ENCODE results near the gene ZNF438.

ZNF438 gene

GRCh38 chr10:30840395-30841050 is 191.1 kb downstream of the ZNF438 start:
- no peak for DNase-seq

GRCh38 chr10:30839652-30840051 is 192.0 kb downstream of the ZNF438 start:
- DNase-seq = no peak

GRCh38 chr10:30836406-30836805 is 195.3 kb downstream of the ZNF438 start:
- no peak for DNase-seq

- no peak for DNase-seq
Measured at GRCh38 chr10:30835146-30835545, 196.5 kb downstream of the ZNF438 start.

GRCh38 chr10:30834651-30835050 is 197.0 kb downstream of the ZNF438 start:
- DNase-seq = no peak

- no peak for DNase-seq
Measured at GRCh38 chr10:30834153-30834552, 197.5 kb downstream of the ZNF438 start.

GRCh38 chr10:30833628-30833970 is 198.1 kb downstream of the ZNF438 start:
- no peak for DNase-seq

- DNase-seq = no peak
Measured at GRCh38 chr10:30832749-30833627, 198.7 kb downstream of the ZNF438 start.

- DNase-seq = no peak
Measured at GRCh38 chr10:30832001-30832748, 199.5 kb downstream of the ZNF438 start.

- DNase-seq = no peak
Measured at GRCh38 chr10:30831426-30831825, 200.2 kb downstream of the ZNF438 start.

- no peak for DNase-seq
Measured at GRCh38 chr10:30830315-30831230, 201.1 kb downstream of the ZNF438 start.

- DNase-seq = no peak
Measured at GRCh38 chr10:30829901-30830300, 201.8 kb downstream of the ZNF438 start.

GRCh38 chr10:30828680-30829079 is 203.0 kb downstream of the ZNF438 start:
- DNase-seq = no peak

- DNase-seq = no peak
Measured at GRCh38 chr10:30828164-30828563, 203.5 kb downstream of the ZNF438 start.

- no peak for DNase-seq
Measured at GRCh38 chr10:30827531-30828120, 204.0 kb downstream of the ZNF438 start.

- DNase-seq = no peak
Measured at GRCh38 chr10:30826679-30827078, 205.0 kb downstream of the ZNF438 start.

- no peak for DNase-seq
Measured at GRCh38 chr10:30825495-30825894, 206.2 kb downstream of the ZNF438 start.

- no peak for DNase-seq
Measured at GRCh38 chr10:30825022-30825421, 206.6 kb downstream of the ZNF438 start.

GRCh38 chr10:30823651-30824050 is 208.0 kb downstream of the ZNF438 start:
- no peak for DNase-seq

GRCh38 chr10:30822693-30823465 is 208.8 kb downstream of the ZNF438 start:
- no peak for DNase-seq

GRCh38 chr10:30821994-30822692 is 209.5 kb downstream of the ZNF438 start:
- no peak for DNase-seq

All from stimulated activated CD4-positive, alpha-beta T cell treated with anti-CD3 and anti-CD28 coated beads, Interleukin-4, amount 100 ng/mL, for 24 hours (primary cell).